H9 (cell line): ENCODE results near the gene RBMS2. TPM values are rescaled to one million over a fixed set of nuclear protein-coding genes. Genes with fewer than 3 reads are reported as not detected.

Source experiments
- DNase-seq: peaks from one replicate; pipeline ENCODE4 v3.0.0-alpha.2; 2017
- H2AFZ ChIP-seq: one replicate; pipeline ENCODE4 v1.6.1; 2013; ENCODE audit warnings: mild to moderate bottlenecking, low read length, control low read depth, moderate library complexity
- H2AK5ac ChIP-seq: 2 replicates; pipeline ENCODE4 v1.6.1; 2013; ENCODE audit warnings: low read length, control low read depth, mixed read lengths; ENCODE audit not compliant: insufficient read length
- H2BK120ac ChIP-seq: one replicate; pipeline ENCODE4 v1.6.1; 2013; ENCODE audit warnings: low read depth, mild to moderate bottlenecking, low read length, control low read depth, inconsistent platforms; ENCODE audit not compliant: poor library complexity, severe bottlenecking
- H2BK12ac ChIP-seq: 2 replicates; pipeline ENCODE4 v1.6.1; 2013; ENCODE audit warnings: low read length, control low read depth, mixed read lengths, low read depth; ENCODE audit not compliant: insufficient read length
- H2BK15ac ChIP-seq: 2 replicates; pipeline ENCODE4 v1.6.1; 2013; ENCODE audit warnings: low read depth, low read length, control low read depth
- H2BK20ac ChIP-seq: one replicate; pipeline ENCODE4 v1.6.1; 2013; ENCODE audit warnings: low read depth, mild to moderate bottlenecking, low read length, control low read depth, inconsistent platforms; ENCODE audit not compliant: poor library complexity, severe bottlenecking
- H2BK5ac ChIP-seq: 2 replicates; pipeline ENCODE4 v1.6.1; 2013; ENCODE audit warnings: low read length, control low read depth, mixed read lengths; ENCODE audit not compliant: insufficient read length
- H3K14ac ChIP-seq: 2 replicates; pipeline ENCODE4 v1.6.1; 2013; ENCODE audit warnings: low read length, control low read depth; ENCODE audit not compliant: insufficient read depth
- H3K18ac ChIP-seq: 2 replicates; pipeline ENCODE4 v1.6.1; 2013; ENCODE audit warnings: low read depth, mild to moderate bottlenecking, mixed read lengths, low read length, control low read depth; ENCODE audit not compliant: insufficient read length
- H3K23ac ChIP-seq: 2 replicates; pipeline ENCODE4 v1.6.1; 2013; ENCODE audit warnings: low read length, control low read depth, mixed read lengths, low read depth; ENCODE audit not compliant: insufficient read length
- H3K23me2 ChIP-seq: 2 replicates; pipeline ENCODE4 v1.6.1; 2013; ENCODE audit warnings: low read depth, mild to moderate bottlenecking, mixed read lengths, low read length, control low read depth; ENCODE audit not compliant: insufficient read length, poor library complexity, severe bottlenecking
- H3K27ac ChIP-seq: 2 replicates; pipeline ENCODE4 v1.5.1; 2013; ENCODE audit warnings: low read length, control low read depth, mixed read lengths, low read depth; ENCODE audit not compliant: insufficient read length
- H3K27me3 ChIP-seq: 2 replicates; pipeline ENCODE4 v1.6.1; 2013; ENCODE audit warnings: low read length, control low read depth, inconsistent platforms; ENCODE audit not compliant: insufficient read depth
- H3K4ac ChIP-seq: 2 replicates; pipeline ENCODE4 v1.6.1; 2013; ENCODE audit warnings: low read depth, mild to moderate bottlenecking, control low read depth, inconsistent platforms, low read length, moderate library complexity
- H3K4me1 ChIP-seq: 2 replicates; pipeline ENCODE4 v1.6.1; 2013; ENCODE audit warnings: low read length, control low read depth, inconsistent platforms; ENCODE audit not compliant: insufficient read depth
- H3K4me2 ChIP-seq: 2 replicates; pipeline ENCODE4 v1.6.1; 2013; ENCODE audit warnings: low read length, control low read depth, mixed read lengths; ENCODE audit not compliant: insufficient read length, insufficient read depth
- H3K56ac ChIP-seq: 2 replicates; pipeline ENCODE4 v1.6.1; 2013; ENCODE audit warnings: low read depth, mild to moderate bottlenecking, mixed read lengths, low read length, control low read depth; ENCODE audit not compliant: insufficient read length
- H3K79me1 ChIP-seq: 2 replicates; pipeline ENCODE4 v1.6.1; 2013; ENCODE audit warnings: low read depth, mild to moderate bottlenecking, moderate library complexity, low read length, control low read depth, inconsistent platforms; ENCODE audit not compliant: insufficient read depth, poor library complexity, severe bottlenecking
- H3K79me2 ChIP-seq: 2 replicates; pipeline ENCODE4 v1.6.1; 2013; ENCODE audit warnings: low read length, control low read depth, inconsistent platforms; ENCODE audit not compliant: insufficient read depth
- H3K9ac ChIP-seq: 2 replicates; pipeline ENCODE4 v1.6.1; 2013; ENCODE audit warnings: low read length, control low read depth, mixed read lengths; ENCODE audit not compliant: insufficient read length; ENCODE audit errors: extremely low read depth
- H3K9me3 ChIP-seq: one replicate; pipeline ENCODE4 v1.6.1; 2013; ENCODE audit warnings: low read depth, low read length, inconsistent platforms; ENCODE audit not compliant: control insufficient read depth
- H3T11ph ChIP-seq: one replicate; pipeline ENCODE4 v1.6.1; 2013; ENCODE audit warnings: mild to moderate bottlenecking, low read length, control low read depth, inconsistent platforms
- H4K20me1 ChIP-seq: one replicate; pipeline ENCODE4 v1.6.1; 2013; ENCODE audit not compliant: control insufficient read depth, insufficient read length, insufficient read depth
- H4K5ac ChIP-seq: 2 replicates; pipeline ENCODE4 v1.6.1; 2013; ENCODE audit warnings: low read depth, mild to moderate bottlenecking, mixed read lengths, low read length, control low read depth; ENCODE audit not compliant: insufficient read length
- H4K8ac ChIP-seq: replicated peaks from 2 replicates; pipeline ENCODE4 v1.6.1; 2013; ENCODE audit warnings: low read length, control low read depth, mixed read lengths, low read depth; ENCODE audit not compliant: insufficient read length
- H4K91ac ChIP-seq: 2 replicates; pipeline ENCODE4 v1.6.1; 2013; ENCODE audit warnings: low read depth, mild to moderate bottlenecking, moderate library complexity, mixed read lengths, low read length, control low read depth; ENCODE audit not compliant: insufficient read length
- H3K27ac Mint-ChIP-seq, 3 experiments: 2 replicates in 2 of 3; 3 replicates in 1 of 3; pipeline ENCODE4 v1.8.0; 2020 to 2021; ENCODE audit warnings: mixed read lengths in 3 of 3, mild to moderate bottlenecking in 1 of 3, moderate library complexity in 1 of 3
- H3K27me3 Mint-ChIP-seq: 2 replicates; pipeline ENCODE4 v1.8.0; 2021; ENCODE audit warnings: low read depth, mild to moderate bottlenecking, moderate library complexity, mixed read lengths
- H3K36me3 Mint-ChIP-seq, 3 experiments: 2 replicates in 2 of 3; 3 replicates in 1 of 3; pipeline ENCODE4 v1.8.0; 2020 to 2021; ENCODE audit warnings: low read depth in 3 of 3, mixed read lengths in 3 of 3; ENCODE audit not compliant: insufficient read depth in 1 of 3
- H3K4me1 Mint-ChIP-seq, 2 experiments: 2 replicates each; pipeline ENCODE4 v1.8.0; 2020; ENCODE audit warnings: mixed read lengths in 2 of 2
- H3K4me3 Mint-ChIP-seq, 2 experiments: 2 replicates in 1 of 2; 3 replicates in 1 of 2; pipeline ENCODE4 v1.8.0; 2020 to 2021; ENCODE audit warnings: mild to moderate bottlenecking in 2 of 2, mixed read lengths in 2 of 2, moderate library complexity in 1 of 2
- H3K9me3 Mint-ChIP-seq, 2 experiments: 2 replicates in 1 of 2; 3 replicates in 1 of 2; pipeline ENCODE4 v1.8.0; 2020; ENCODE audit warnings: mild to moderate bottlenecking in 2 of 2, mixed read lengths in 2 of 2, moderate library complexity in 1 of 2
- CTCF ChIP-seq: fragments of 200-600 bp; sonication (generic); conservative IDR thresholded peaks from 3 replicates; pipeline ENCODE4 v1.8.0; 2021; ENCODE audit warnings: antibody characterized with exemption, mild to moderate bottlenecking
- WGBS: extraction: QIAGEN DNeasy Blood & Tissue Kit; methylation state at CpG from one replicate; pipeline ENCODE4 v1.1.7; 2013; ENCODE audit warnings: missing lambda C conversion rate, low lambda C conversion rate, mixed read lengths; ENCODE audit not compliant: insufficient read length; ENCODE audit errors: extremely low coverage; 5-methylcytosine and 5-hydroxymethylcytosine counted together
- total RNA-seq: library from RNA; stranded (reverse); gene quantifications from 2 replicates; pipeline ENCODE4 v1.2.1, GENCODE V29; 2021

Gene RBMS2
- total RNA-seq, 1 experiment from 2014 or later: 9.5 TPM

DNA sequence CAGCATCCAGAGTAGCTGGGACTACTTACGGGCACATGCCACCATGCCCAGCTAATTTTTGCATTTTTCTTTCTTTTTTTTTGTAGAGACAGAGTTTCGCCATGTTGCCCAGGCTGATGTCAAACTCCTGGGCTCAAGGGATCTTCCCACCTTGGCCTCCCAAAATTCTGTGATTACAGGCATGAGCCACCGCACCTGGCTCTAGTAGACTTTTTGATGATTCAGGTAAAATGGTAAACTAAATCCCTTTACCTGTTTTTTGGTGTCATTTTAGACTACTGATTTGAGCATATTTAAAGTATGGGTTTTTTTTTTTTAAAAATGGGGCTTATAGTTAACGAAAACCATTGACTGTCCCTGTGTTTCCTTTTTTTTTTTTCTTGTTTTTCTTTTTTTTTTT lies 20.5 kb downstream of the RBMS2 start:
- TF ChIP-seq CTCF: no peak
- Histone ChIP-seq H4K91ac (no peak overlapping the region), H4K20me1 (no peaks in the 10 kb centered on the region), H3K14ac (no peak overlapping the region), H3K4me1 (no peaks in the 10 kb centered on the region), H2BK12ac (no peak overlapping the region), H2BK5ac (no peak overlapping the region), H4K5ac (no peak overlapping the region), H3K27ac (no peak overlapping the region), H2AK5ac (no peak overlapping the region), H2BK15ac (no peak overlapping the region), H3K23me2 (no peaks in the 10 kb centered on the region), H3K9me3 (no peaks in the 10 kb centered on the region), H3K9ac (no peak overlapping the region), H2BK120ac (no peak overlapping the region), H3K27me3 (no peaks in the 10 kb centered on the region), H2BK20ac (no peak overlapping the region), H4K8ac (no peak overlapping the region), H3K79me1 (no peaks in the 10 kb centered on the region), H2AFZ (no peak overlapping the region), H3K4ac (no peak overlapping the region), H3K4me2 (no peak overlapping the region), H3K18ac (no peak overlapping the region), H3K56ac (no peak overlapping the region), H3T11ph (no peak overlapping the region), H3K23ac (no peak overlapping the region), H3K79me2 (no peaks in the 10 kb centered on the region; the same call in 1 of the 2 replicates)
- Mint-ChIP-seq H3K27me3 (no peaks in the 10 kb centered on the region), H3K36me3 (no peaks in the 10 kb centered on the region), H3K9me3 (no peaks in the 10 kb centered on the region), H3K27ac (peak overlapping the region in 1 of 3 experiments; percentile 73; a peak in 1 of 7 replicates), H3K4me3 (no peak overlapping the region), H3K4me1 (no peaks in the 10 kb centered on the region)
- no peak for DNase-seq
- no CpG with 5 or more reads among the region's 4 CpGs for WGBS
